Measurements from ENCODE around the gene GPA33. TPM values are rescaled to one million over a fixed set of nuclear protein-coding genes. Genes with fewer than 3 reads are reported as not detected.

Gene GPA33
- polyA plus RNA-seq, 2 of the 4 experiments (the other 2 are of a cell fraction) = not detected

DNA sequence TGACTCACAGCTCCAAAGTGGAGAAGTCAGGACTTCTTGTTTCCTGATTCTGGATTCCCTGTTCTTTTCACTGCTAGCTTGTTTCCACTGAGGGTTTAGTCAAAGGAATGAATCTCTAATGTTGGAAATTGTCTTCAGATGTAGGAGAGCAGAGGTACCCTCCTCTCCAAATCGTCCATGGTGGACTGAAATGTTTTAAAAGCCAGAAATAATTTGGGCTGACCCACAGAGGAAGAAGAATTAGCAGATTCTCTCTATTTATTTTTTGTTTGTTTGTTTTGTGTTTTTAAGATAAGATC, 30.4 kb downstream of the GPA33 start (continued):
- no peak for TF ChIP-seq RNF2 (IDR thresholded peaks at IDR 0.05; ENCODE audit: borderline replicate concordance, low read depth)
- TF ChIP-seq, protein P1, sequence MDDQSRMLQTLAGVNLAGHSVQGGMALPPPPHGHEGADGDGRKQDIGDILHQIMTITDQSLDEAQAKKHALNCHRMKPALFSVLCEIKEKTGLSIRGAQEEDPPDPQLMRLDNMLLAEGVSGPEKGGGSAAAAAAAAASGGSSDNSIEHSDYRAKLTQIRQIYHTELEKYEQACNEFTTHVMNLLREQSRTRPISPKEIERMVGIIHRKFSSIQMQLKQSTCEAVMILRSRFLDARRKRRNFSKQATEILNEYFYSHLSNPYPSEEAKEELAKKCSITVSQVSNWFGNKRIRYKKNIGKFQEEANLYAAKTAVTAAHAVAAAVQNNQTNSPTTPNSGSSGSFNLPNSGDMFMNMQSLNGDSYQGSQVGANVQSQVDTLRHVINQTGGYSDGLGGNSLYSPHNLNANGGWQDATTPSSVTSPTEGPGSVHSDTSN (IDR thresholded peaks at IDR 0.05) = no peak
- TF ChIP-seq HEYL (CRISPR knock-in tag; IDR thresholded peaks at IDR 0.05) = no peak
- TF ChIP-seq ZFP36 (IDR thresholded peaks at IDR 0.05; ENCODE audit: borderline replicate concordance, partially characterized antibody) = no peak

DNA sequence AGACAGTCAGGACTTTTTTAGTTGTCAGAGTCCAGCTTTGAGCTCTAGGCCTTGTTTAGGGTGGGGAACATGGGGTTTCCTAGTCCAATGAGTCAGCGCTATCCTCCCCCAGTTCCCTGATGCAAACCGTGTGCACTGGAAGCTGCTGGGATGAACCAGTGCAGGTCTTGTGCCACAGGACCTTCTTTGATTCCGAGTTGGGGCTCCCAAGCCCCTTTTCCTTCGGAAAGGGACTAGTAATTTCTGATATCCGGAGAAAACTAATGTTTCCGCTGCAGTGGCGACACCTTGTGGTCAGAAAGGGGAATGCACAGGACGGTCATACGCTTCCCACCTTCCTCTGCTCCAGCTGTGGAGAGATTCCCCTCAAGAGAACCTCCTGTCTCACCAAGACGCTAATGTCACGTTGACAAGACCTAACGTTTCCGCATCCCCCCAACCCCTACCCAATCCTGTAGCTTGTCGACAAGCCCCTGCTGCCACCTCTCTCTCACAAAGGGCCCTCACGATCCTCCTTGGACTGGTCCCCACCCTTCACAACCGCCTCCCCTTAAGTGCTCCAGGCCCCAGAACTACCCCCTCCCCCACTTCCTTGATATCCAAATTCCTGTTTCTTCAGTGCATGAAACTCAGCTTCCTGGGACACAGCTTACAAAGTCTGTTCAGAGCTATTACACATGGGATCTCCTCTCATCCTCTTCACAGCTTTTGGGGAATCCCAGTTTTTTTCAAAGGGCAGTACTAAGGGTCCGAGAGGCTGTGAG, 30.9 kb downstream of the GPA33 start:
- Histone ChIP-seq H3K4me3 (no peak overlapping the region), H3K4me2 (peak overlapping the region; percentile 49), H3K4me1 (no peaks in the 10 kb centered on the region), H3K27ac (peak overlapping the region; percentile 51 to 86), H3K9me3 (no peaks in the 10 kb centered on the region)
- WGBS (ENCODE audit: missing lambda C conversion rate) = 24% methylated on average over 17 of the region's 17 CpGs
- ChIA-PET POLR2A (interaction anchor here (0.9 to 1.6 kb wide), 2 partner anchors 149 to 220 kb away, joined by 3 to 8 read pairs; partner anchors contain the start of gene POGK), CTCF (interaction anchor here (0.5 to 18.6 kb wide), 60 partner anchors 9 to 1349 kb away, joined by 3 to 534 read pairs (median 5); partner anchors contain the start of genes POGK and POU2F1)
- FAIRE-seq (no peak), ATAC-seq (peak in 1 of 2 experiments; percentile 73; a peak in 3 of 6 replicates), DNase-seq (ENCODE audit: low read depth in 1 of 2, low spot score in 1 of 2) (peak; percentile 52 to 67)
- no peak for TF ChIP-seq NR3C1 (IDR thresholded peaks at IDR 0.05)
- TF ChIP-seq CBX8 (IDR thresholded peaks at IDR 0.05) = no peak
- TF ChIP-seq RFX5 (IDR thresholded peaks at IDR 0.05) = no peak
- TF ChIP-seq MAFK (IDR thresholded peaks at IDR 0.05; ENCODE audit: partially characterized antibody) = peak; percentile 46
- TF ChIP-seq POLR2A (IDR thresholded peaks at IDR 0.05; ENCODE audit: low read length) = no peak
- no peak for TF ChIP-seq EHF (CRISPR knock-in tag; IDR thresholded peaks at IDR 0.05)
- TF ChIP-seq, protein P2, sequence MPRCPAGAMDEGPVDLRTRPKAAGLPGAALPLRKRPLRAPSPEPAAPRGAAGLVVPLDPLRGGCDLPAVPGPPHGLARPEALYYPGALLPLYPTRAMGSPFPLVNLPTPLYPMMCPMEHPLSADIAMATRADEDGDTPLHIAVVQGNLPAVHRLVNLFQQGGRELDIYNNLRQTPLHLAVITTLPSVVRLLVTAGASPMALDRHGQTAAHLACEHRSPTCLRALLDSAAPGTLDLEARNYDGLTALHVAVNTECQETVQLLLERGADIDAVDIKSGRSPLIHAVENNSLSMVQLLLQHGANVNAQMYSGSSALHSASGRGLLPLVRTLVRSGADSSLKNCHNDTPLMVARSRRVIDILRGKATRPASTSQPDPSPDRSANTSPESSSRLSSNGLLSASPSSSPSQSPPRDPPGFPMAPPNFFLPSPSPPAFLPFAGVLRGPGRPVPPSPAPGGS (IDR thresholded peaks at IDR 0.05) = no peak
- TF ChIP-seq RAD21 (conservative IDR thresholded peaks at IDR 0.05 in 1 of 2, IDR thresholded peaks at IDR 0.05 in 1 of 2) = peak; percentile 78 to 81
- TF ChIP-seq FOSL2 (IDR thresholded peaks at IDR 0.05) = no peak
- TF ChIP-seq FOSL2 (CRISPR knock-in tag; IDR thresholded peaks at IDR 0.05) = 0 out of 2 replicates have a peak, but pooled peaks have one; percentile 5
- TF ChIP-seq, protein P3, sequence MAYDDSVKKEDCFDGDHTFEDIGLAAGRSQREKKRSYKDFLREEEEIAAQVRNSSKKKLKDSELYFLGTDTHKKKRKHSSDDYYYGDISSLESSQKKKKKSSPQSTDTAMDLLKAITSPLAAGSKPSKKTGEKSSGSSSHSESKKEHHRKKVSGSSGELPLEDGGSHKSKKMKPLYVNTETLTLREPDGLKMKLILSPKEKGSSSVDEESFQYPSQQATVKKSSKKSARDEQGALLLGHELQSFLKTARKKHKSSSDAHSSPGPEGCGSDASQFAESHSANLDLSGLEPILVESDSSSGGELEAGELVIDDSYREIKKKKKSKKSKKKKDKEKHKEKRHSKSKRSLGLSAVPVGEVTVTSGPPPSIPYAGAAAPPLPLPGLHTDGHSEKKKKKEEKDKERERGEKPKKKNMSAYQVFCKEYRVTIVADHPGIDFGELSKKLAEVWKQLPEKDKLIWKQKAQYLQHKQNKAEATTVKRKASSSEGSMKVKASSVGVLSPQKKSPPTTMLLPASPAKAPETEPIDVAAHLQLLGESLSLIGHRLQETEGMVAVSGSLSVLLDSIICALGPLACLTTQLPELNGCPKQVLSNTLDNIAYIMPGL (CRISPR knock-in tag; IDR thresholded peaks at IDR 0.05; ENCODE audit: borderline replicate concordance) = no peak
- TF ChIP-seq JUN (IDR thresholded peaks at IDR 0.05) = no peak
- TF ChIP-seq KDM1A (IDR thresholded peaks at IDR 0.05; ENCODE audit: low read depth) = no peak
- TF ChIP-seq EP300 (IDR thresholded peaks at IDR 0.05) = no peak
- no peak for TF ChIP-seq TFCP2L1 (CRISPR knock-in tag; IDR thresholded peaks at IDR 0.05)
- no peak for TF ChIP-seq SREBF2 (IDR thresholded peaks at IDR 0.05)
- no peak for TF ChIP-seq HOXA7 (CRISPR knock-in tag; IDR thresholded peaks at IDR 0.05)
- TF ChIP-seq NFE2L2 (conservative IDR thresholded peaks at IDR 0.05; ENCODE audit: low read length) = no peak
- TF ChIP-seq CBX2 (IDR thresholded peaks at IDR 0.05; ENCODE audit: borderline replicate concordance, low read depth) = no peak
- TF ChIP-seq, protein P4, sequence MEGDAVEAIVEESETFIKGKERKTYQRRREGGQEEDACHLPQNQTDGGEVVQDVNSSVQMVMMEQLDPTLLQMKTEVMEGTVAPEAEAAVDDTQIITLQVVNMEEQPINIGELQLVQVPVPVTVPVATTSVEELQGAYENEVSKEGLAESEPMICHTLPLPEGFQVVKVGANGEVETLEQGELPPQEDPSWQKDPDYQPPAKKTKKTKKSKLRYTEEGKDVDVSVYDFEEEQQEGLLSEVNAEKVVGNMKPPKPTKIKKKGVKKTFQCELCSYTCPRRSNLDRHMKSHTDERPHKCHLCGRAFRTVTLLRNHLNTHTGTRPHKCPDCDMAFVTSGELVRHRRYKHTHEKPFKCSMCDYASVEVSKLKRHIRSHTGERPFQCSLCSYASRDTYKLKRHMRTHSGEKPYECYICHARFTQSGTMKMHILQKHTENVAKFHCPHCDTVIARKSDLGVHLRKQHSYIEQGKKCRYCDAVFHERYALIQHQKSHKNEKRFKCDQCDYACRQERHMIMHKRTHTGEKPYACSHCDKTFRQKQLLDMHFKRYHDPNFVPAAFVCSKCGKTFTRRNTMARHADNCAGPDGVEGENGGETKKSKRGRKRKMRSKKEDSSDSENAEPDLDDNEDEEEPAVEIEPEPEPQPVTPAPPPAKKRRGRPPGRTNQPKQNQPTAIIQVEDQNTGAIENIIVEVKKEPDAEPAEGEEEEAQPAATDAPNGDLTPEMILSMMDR (IDR thresholded peaks at IDR 0.05) = peak; percentile 92
- TF ChIP-seq, protein P5, sequence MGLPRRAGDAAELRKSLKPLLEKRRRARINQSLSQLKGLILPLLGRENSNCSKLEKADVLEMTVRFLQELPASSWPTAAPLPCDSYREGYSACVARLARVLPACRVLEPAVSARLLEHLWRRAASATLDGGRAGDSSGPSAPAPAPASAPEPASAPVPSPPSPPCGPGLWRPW (IDR thresholded peaks at IDR 0.05) = no peak
- TF ChIP-seq MAZ (IDR thresholded peaks at IDR 0.05; ENCODE audit: borderline replicate concordance, low read depth, low read length) = no peak
- TF ChIP-seq ZC3H11A (IDR thresholded peaks at IDR 0.05) = no peak
- no peak for TF ChIP-seq BHLHE40 (IDR thresholded peaks at IDR 0.05; ENCODE audit: low read depth, low read length)
- TF ChIP-seq CHD2 (IDR thresholded peaks at IDR 0.05; ENCODE audit: low read length, partially characterized antibody) = no peak
- TF ChIP-seq JUNB (IDR thresholded peaks at IDR 0.05) = no peak
- no peak for TF ChIP-seq HEYL (CRISPR knock-in tag; IDR thresholded peaks at IDR 0.05)
- TF ChIP-seq RARB (CRISPR knock-in tag; IDR thresholded peaks at IDR 0.05) = no peak
- TF ChIP-seq HOXB13 (CRISPR knock-in tag; IDR thresholded peaks at IDR 0.05; ENCODE audit: low read depth) = no peak
- no peak for TF ChIP-seq HDAC2 (IDR thresholded peaks at IDR 0.05)
- TF ChIP-seq HOXB5 (CRISPR knock-in tag; IDR thresholded peaks at IDR 0.05) = no peak
- no peak for TF ChIP-seq TP53 (CRISPR knock-in tag; IDR thresholded peaks at IDR 0.05)
- TF ChIP-seq SMC3 (IDR thresholded peaks at IDR 0.05) = peak; percentile 78
- TF ChIP-seq ESRRA (IDR thresholded peaks at IDR 0.05; ENCODE audit: borderline replicate concordance, low read length) = no peak
